Mesendoderm (in vitro differentiated cells): ENCODE results near the gene C11orf58.

Experiments
- DNase-seq: peaks from one replicate; pipeline ENCODE4 v3.0.0; 2013
- H2AK5ac ChIP-seq: 2 replicates; pipeline ENCODE4 v1.6.1; 2013; ENCODE audit warnings: low read length, inconsistent platforms
- H2BK120ac ChIP-seq: 2 replicates; pipeline ENCODE4 v1.6.1; 2013; ENCODE audit warnings: low read depth, mild to moderate bottlenecking, low read length, moderate library complexity, mixed read lengths
- H2BK15ac ChIP-seq: replicated peaks from 2 replicates; pipeline ENCODE4 v1.6.1; 2013; ENCODE audit warnings: low read depth, mild to moderate bottlenecking, moderate library complexity
- H2BK5ac ChIP-seq: 2 replicates; pipeline ENCODE4 v1.6.1; 2013; ENCODE audit warnings: low read length, inconsistent platforms
- H3K18ac ChIP-seq: 2 replicates; pipeline ENCODE4 v1.6.1; 2013; ENCODE audit warnings: mild to moderate bottlenecking, low read length, mixed read lengths
- H3K23ac ChIP-seq: one replicate; pipeline ENCODE4 v1.6.1; 2013; ENCODE audit warnings: low read length
- H3K27ac ChIP-seq: 2 replicates; pipeline ENCODE4 v1.5.1; 2013; ENCODE audit warnings: low read depth, mild to moderate bottlenecking, inconsistent platforms, low read length, moderate library complexity
- H3K27me3 ChIP-seq: 2 replicates; pipeline ENCODE4 v1.6.1; 2013; ENCODE audit warnings: low read length, control low read depth, mild to moderate bottlenecking, inconsistent platforms; ENCODE audit not compliant: insufficient read depth, poor library complexity
- H3K36me3 ChIP-seq: 2 replicates; pipeline ENCODE4 v1.6.1; 2013; ENCODE audit warnings: low read length, inconsistent platforms; ENCODE audit not compliant: control insufficient read depth, insufficient read depth
- H3K4ac ChIP-seq: one replicate; pipeline ENCODE4 v1.6.1; 2013; ENCODE audit warnings: low read depth, mild to moderate bottlenecking, low read length, moderate library complexity
- H3K4me1 ChIP-seq: 2 replicates; pipeline ENCODE4 v1.6.1; 2013; ENCODE audit warnings: low read depth, low read length, inconsistent platforms; ENCODE audit not compliant: control insufficient read depth
- H3K4me2 ChIP-seq: 2 replicates; pipeline ENCODE4 v1.6.1; 2013; ENCODE audit warnings: low read length
- H3K4me3 ChIP-seq: 2 replicates; pipeline ENCODE4 v1.5.1; 2013; ENCODE audit warnings: mild to moderate bottlenecking, low read length
- H3K56ac ChIP-seq: one replicate; pipeline ENCODE4 v1.6.1; 2013; ENCODE audit warnings: low read length
- H3K79me1 ChIP-seq: 2 replicates; pipeline ENCODE4 v1.6.1; 2013; ENCODE audit warnings: low read length, inconsistent platforms
- H3K79me2 ChIP-seq: 2 replicates; pipeline ENCODE4 v1.6.1; 2013; ENCODE audit warnings: mild to moderate bottlenecking, low read length; ENCODE audit not compliant: control insufficient read depth, insufficient read depth
- H3K9ac ChIP-seq: 2 replicates; pipeline ENCODE4 v1.6.1; 2013; ENCODE audit warnings: low read length, inconsistent platforms
- H4K5ac ChIP-seq: one replicate; pipeline ENCODE4 v1.6.1; 2013; ENCODE audit warnings: low read length
- H4K8ac ChIP-seq: one replicate; pipeline ENCODE4 v1.6.1; 2013; ENCODE audit warnings: low read depth, mild to moderate bottlenecking, control low read depth, low read length, moderate library complexity
- WGBS: extraction: QIAGEN DNeasy Blood & Tissue Kit; methylation state at CpG from one replicate; pipeline ENCODE4 v1.1.7; 2013; ENCODE audit warnings: low lambda C conversion rate, missing lambda C conversion rate; ENCODE audit not compliant: insufficient coverage; ENCODE audit errors: extremely low coverage; 5-methylcytosine and 5-hydroxymethylcytosine counted together

Gene C11orf58

GRCh38 chr11:16744128-16744725 is 5.8 kb downstream of the C11orf58 start:
- H3K23ac ChIP-seq, result no peak overlapping the region
- no peak overlapping the region for H3K18ac ChIP-seq
- no peak overlapping the region for H4K5ac ChIP-seq
- no peaks in the 10 kb centered on the region for H3K36me3 ChIP-seq
- H3K79me1 ChIP-seq, result peaks cover 3% of the 10 kb centered on the region
- no peak overlapping the region for H3K4me2 ChIP-seq
- H2AK5ac ChIP-seq, result no peak overlapping the region
- H3K4me1 ChIP-seq, result no peaks in the 10 kb centered on the region
- no peaks in the 10 kb centered on the region for H3K27me3 ChIP-seq
- H3K27ac ChIP-seq, result no peak overlapping the region
- H3K9ac ChIP-seq, result no peak overlapping the region
- no peak overlapping the region for H2BK15ac ChIP-seq
- H3K79me2 ChIP-seq, result peaks cover 42% of the 10 kb centered on the region
- H3K56ac ChIP-seq, result no peak overlapping the region
- no peak overlapping the region for H4K8ac ChIP-seq
- peak; percentile 56 for DNase-seq
- H3K4me3 ChIP-seq, result no peak overlapping the region
- H2BK5ac ChIP-seq, result no peak overlapping the region
- no peak overlapping the region for H3K4ac ChIP-seq
- H2BK120ac ChIP-seq, result no peak overlapping the region
- WGBS, result no CpG with 5 or more reads among the region's 5 CpGs

- H3K27me3 ChIP-seq, result no peaks in the 10 kb centered on the region
- H2BK5ac ChIP-seq, result no peak overlapping the region
- no peak overlapping the region for H2BK15ac ChIP-seq
- H3K23ac ChIP-seq, result no peak overlapping the region
- no peak overlapping the region for H4K8ac ChIP-seq
- no peak overlapping the region for H3K18ac ChIP-seq
- peaks cover 27% of the 10 kb centered on the region for H3K79me2 ChIP-seq
- no peaks in the 10 kb centered on the region for H3K4me1 ChIP-seq
- H3K36me3 ChIP-seq, result peaks cover 7% of the 10 kb centered on the region
- no peak for DNase-seq
- no peak overlapping the region for H3K56ac ChIP-seq
- no peak overlapping the region for H3K4me2 ChIP-seq
- WGBS, result no CpG with 5 or more reads among the region's 2 CpGs
- no peak overlapping the region for H2BK120ac ChIP-seq
- no peak overlapping the region for H3K27ac ChIP-seq
- H3K4ac ChIP-seq, result no peak overlapping the region
- H2AK5ac ChIP-seq, result no peak overlapping the region
- H3K9ac ChIP-seq, result no peak overlapping the region
- no peak overlapping the region for H3K4me3 ChIP-seq
- peaks cover 4% of the 10 kb centered on the region for H3K79me1 ChIP-seq
- H4K5ac ChIP-seq, result no peak overlapping the region
Observed at GRCh38 chr11:16745950-16746605, 7.6 kb downstream of the C11orf58 start.

GRCh38 chr11:16749092-16749491 is 10.6 kb downstream of the C11orf58 start:
- H3K4me3 ChIP-seq, result no peak overlapping the region
- H2BK15ac ChIP-seq, result no peak overlapping the region
- no peak overlapping the region for H4K5ac ChIP-seq
- no peak overlapping the region for H3K9ac ChIP-seq
- no peaks in the 10 kb centered on the region for H3K27me3 ChIP-seq
- H3K27ac ChIP-seq, result no peak overlapping the region
- no peak overlapping the region for H3K23ac ChIP-seq
- H2BK120ac ChIP-seq, result no peak overlapping the region
- H3K4me2 ChIP-seq, result no peak overlapping the region
- peaks cover 7% of the 10 kb centered on the region for H3K36me3 ChIP-seq
- H3K79me1 ChIP-seq, result peaks cover 2% of the 10 kb centered on the region
- peaks cover 9% of the 10 kb centered on the region for H3K79me2 ChIP-seq
- H2AK5ac ChIP-seq, result no peak overlapping the region
- H2BK5ac ChIP-seq, result no peak overlapping the region
- no peak overlapping the region for H3K56ac ChIP-seq
- no CpG with 5 or more reads among the region's 1 CpG for WGBS
- no peak overlapping the region for H3K4ac ChIP-seq
- no peaks in the 10 kb centered on the region for H3K4me1 ChIP-seq
- DNase-seq, result no peak
- no peak overlapping the region for H3K18ac ChIP-seq
- H4K8ac ChIP-seq, result no peak overlapping the region

GRCh38 chr11:16749666-16750065 is 11.2 kb downstream of the C11orf58 start:
- Histone ChIP-seq H3K79me1 (peaks cover 2% of the 10 kb centered on the region), H4K8ac (no peak overlapping the region), H3K23ac (no peak overlapping the region), H3K27me3 (no peaks in the 10 kb centered on the region), H3K4me2 (no peak overlapping the region), H3K4me3 (no peak overlapping the region), H3K9ac (no peak overlapping the region), H3K4me1 (no peaks in the 10 kb centered on the region), H3K27ac (no peak overlapping the region), H3K79me2 (peaks cover 5% of the 10 kb centered on the region), H4K5ac (no peak overlapping the region), H3K4ac (no peak overlapping the region), H3K36me3 (peaks cover 7% of the 10 kb centered on the region), H2BK5ac (no peak overlapping the region), H2AK5ac (no peak overlapping the region), H2BK15ac (no peak overlapping the region), H3K18ac (no peak overlapping the region), H3K56ac (no peak overlapping the region), H2BK120ac (no peak overlapping the region)
- WGBS, result no CpG with 5 or more reads among the region's 2 CpGs
- no peak for DNase-seq

- no peak overlapping the region for H3K4me3 ChIP-seq
- H3K27me3 ChIP-seq, result no peaks in the 10 kb centered on the region
- peaks cover 3% of the 10 kb centered on the region for H3K79me2 ChIP-seq
- H3K9ac ChIP-seq, result no peak overlapping the region
- H4K5ac ChIP-seq, result no peak overlapping the region
- peaks cover 7% of the 10 kb centered on the region for H3K36me3 ChIP-seq
- H4K8ac ChIP-seq, result no peak overlapping the region
- WGBS, result no CpG with 5 or more reads among the region's 1 CpG
- no peak overlapping the region for H3K23ac ChIP-seq
- no peak overlapping the region for H2BK5ac ChIP-seq
- H3K18ac ChIP-seq, result no peak overlapping the region
- no peak overlapping the region for H2BK15ac ChIP-seq
- H2AK5ac ChIP-seq, result no peak overlapping the region
- DNase-seq, result no peak
- no peak overlapping the region for H3K4ac ChIP-seq
- H3K4me2 ChIP-seq, result no peak overlapping the region
- H2BK120ac ChIP-seq, result no peak overlapping the region
- no peak overlapping the region for H3K27ac ChIP-seq
- H3K79me1 ChIP-seq, result peaks cover 2% of the 10 kb centered on the region
- no peaks in the 10 kb centered on the region for H3K4me1 ChIP-seq
- H3K56ac ChIP-seq, result no peak overlapping the region
Observed at GRCh38 chr11:16750417-16750816, 12.0 kb downstream of the C11orf58 start.
